GM12878 (cell line): ENCODE measurements around the gene CACNA1H. TPM values are rescaled to one million over a fixed set of nuclear protein-coding genes. Genes with fewer than 3 reads are reported as not detected.

Source experiments
- ATAC-seq: fragments of 200-7000 bp; cut with Tn5 transposase; 3 replicates; pipeline ENCODE4 v1.9.1; 2020; ENCODE audit warnings: mild to moderate bottlenecking, moderate library complexity
- BruUV-seq: library from RNA; stranded (reverse); fragments of 400-500 nt; replicated peaks from 2 replicates; lab custom pipeline; 2021; lab: Mats Ljungman, UMichigan
- CTCF ChIA-PET: fragments of 300-600 bp; sonication (Branson Sonifier 250); formaldehyde crosslinking; extraction: SDS; loops from one replicate; lab custom pipeline; 2021; ENCODE audit warnings: inconsistent platforms; lab: Yijun Ruan, JAX
- POLR2A ChIA-PET: fragments of 350-600 bp; formaldehyde crosslinking; extraction: SDS; loops from one replicate; lab custom pipeline; 2021; ENCODE audit warnings: inconsistent platforms; lab: Charles Lee
- RAD21 ChIA-PET: fragments of 300-600 bp; sonication (Branson Sonifier 250); formaldehyde crosslinking; loops from one replicate; lab custom pipeline; 2023; ENCODE audit warnings: antibody characterized with exemption; ENCODE audit not compliant: unreplicated experiment; lab: Charles Lee
- SMC1A ChIA-PET: fragments of 300-600 bp; sonication (Branson Sonifier 250); formaldehyde crosslinking; loops from one replicate; lab custom pipeline; 2023; ENCODE audit not compliant: unreplicated experiment, uncharacterized antibody; lab: Charles Lee
- DNase-seq: peaks from one replicate; pipeline ENCODE4 v3.0.0-alpha.2; 2011; ENCODE audit warnings: low read depth, low spot score
- FAIRE-seq: peaks from 3 replicates; lab custom pipeline; 2011; peaks lifted over from hg19 to GRCh38; lab: Jason Lieb, UNC
- H2AFZ ChIP-seq: 2 replicates; pipeline ENCODE4 v1.6.0; 2011; ENCODE audit warnings: low read depth, low read length, control low read depth; ENCODE audit not compliant: control insufficient read depth
- H3K27ac ChIP-seq: 2 replicates; pipeline ENCODE4 v1.5.1; 2011; ENCODE audit warnings: control low read depth; ENCODE audit not compliant: control insufficient read depth, insufficient read depth
- H3K27me3 ChIP-seq, 2 experiments: replicated peaks in 1 of 2; 2 replicates each; pipeline versions ENCODE4 v1.6.0 to v1.6.1; 2011; ENCODE audit warnings: low read length in 1 of 2; ENCODE audit not compliant: control insufficient read depth in 2 of 2, insufficient read depth in 2 of 2
- H3K36me3 ChIP-seq, 2 experiments: 2 replicates each; pipeline ENCODE4 v1.5.1; 2011; ENCODE audit warnings: low read length in 1 of 2; ENCODE audit not compliant: control insufficient read depth in 2 of 2, insufficient read depth in 2 of 2
- H3K4me1 ChIP-seq: 2 replicates; pipeline ENCODE4 v1.6.1; 2011; ENCODE audit warnings: mild to moderate bottlenecking, low read length, moderate library complexity, mixed read lengths; ENCODE audit not compliant: control insufficient read depth, insufficient read depth
- H3K4me2 ChIP-seq: 2 replicates; pipeline ENCODE4 v1.6.0; 2011; ENCODE audit warnings: control low read depth; ENCODE audit not compliant: control insufficient read depth, insufficient read depth
- H3K4me3 ChIP-seq: fragments of 200-600 bp; sonication (generic); 2 replicates; pipeline ENCODE4 v1.5.1; 2016
- H3K79me2 ChIP-seq: 2 replicates; pipeline ENCODE4 v1.6.0; 2011; ENCODE audit warnings: low read length; ENCODE audit not compliant: control insufficient read depth, insufficient read depth
- H3K9ac ChIP-seq: 2 replicates; pipeline ENCODE4 v1.8.0; 2011; ENCODE audit warnings: low read length, control low read depth, mixed read lengths; ENCODE audit not compliant: control insufficient read depth, insufficient read depth
- H3K9me3 ChIP-seq: replicated peaks from 3 replicates; pipeline ENCODE4 v1.5.1; 2011; ENCODE audit warnings: mild to moderate bottlenecking, low read length; ENCODE audit not compliant: control insufficient read depth, insufficient read depth
- H4K20me1 ChIP-seq: 2 replicates; pipeline ENCODE4 v1.6.0; 2011; ENCODE audit not compliant: control insufficient read depth, insufficient read depth
- CREB1 ChIP-seq: IDR thresholded peaks from 2 replicates; pipeline ENCODE4 v1.6.1; 2012; ENCODE audit warnings: low read depth, mild to moderate bottlenecking, inconsistent platforms
- GATAD2B ChIP-seq: fragments of 450-650 bp; conservative IDR thresholded peaks from 2 replicates; pipeline ENCODE4 v1.6.1; 2017; ENCODE audit warnings: low read depth, mild to moderate bottlenecking, moderate library complexity
- HDGF ChIP-seq: fragments of 450-650 bp; IDR thresholded peaks from 2 replicates; pipeline ENCODE4 v1.6.1; 2016; ENCODE audit warnings: antibody characterized with exemption
- JUNB ChIP-seq: IDR thresholded peaks from 2 replicates; pipeline ENCODE4 v1.6.1; 2016; ENCODE audit warnings: antibody characterized with exemption, mild to moderate bottlenecking
- KDM1A ChIP-seq: fragments of 200-600 bp; sonication (generic); IDR thresholded peaks from 2 replicates; pipeline ENCODE4 v1.6.1; 2016; ENCODE audit warnings: borderline replicate concordance
- MTA2 ChIP-seq: fragments of 450-650 bp; IDR thresholded peaks from 2 replicates; pipeline ENCODE4 v1.6.1; 2016; ENCODE audit warnings: low read depth, mild to moderate bottlenecking, moderate library complexity
- MTA3 ChIP-seq: IDR thresholded peaks from 2 replicates; pipeline ENCODE4 v1.6.1; 2012; ENCODE audit warnings: low read length, inconsistent platforms, borderline replicate concordance
- MXI1 ChIP-seq: fragments of 150-350 bp; IDR thresholded peaks from 2 replicates; pipeline ENCODE4 v1.6.1; 2011; ENCODE audit warnings: low read depth, mild to moderate bottlenecking, inconsistent platforms, low read length, improper control_type of control experiment
- MYB ChIP-seq: fragments of 150-350 bp; IDR thresholded peaks from 2 replicates; pipeline ENCODE4 v1.6.1; 2014; ENCODE audit warnings: mild to moderate bottlenecking, low read depth, low read length, borderline replicate concordance
- NFYB ChIP-seq: IDR thresholded peaks from 2 replicates; pipeline ENCODE4 v1.6.1; 2011; ENCODE audit warnings: low read depth, mild to moderate bottlenecking, low read length, improper control_type of control experiment, moderate library complexity; ENCODE audit not compliant: insufficient read depth
- PKNOX1 ChIP-seq: fragments of 450-650 bp; IDR thresholded peaks from 2 replicates; pipeline ENCODE4 v1.6.1; 2016; ENCODE audit warnings: mild to moderate bottlenecking
- PML ChIP-seq: IDR thresholded peaks from 2 replicates; pipeline ENCODE4 v1.6.1; 2012; ENCODE audit warnings: low read length, inconsistent platforms
- RAD21 ChIP-seq: IDR thresholded peaks from 2 replicates; pipeline ENCODE4 v1.6.1; 2011; ENCODE audit warnings: mild to moderate bottlenecking, low read depth, low read length, moderate library complexity; ENCODE audit not compliant: insufficient read depth
- SP1 ChIP-seq: IDR thresholded peaks from one replicate; pipeline ENCODE4 v1.6.1; 2011; ENCODE audit warnings: low read depth, low read length
- USF2 ChIP-seq: IDR thresholded peaks from 2 replicates; pipeline ENCODE4 v1.6.1; 2011; ENCODE audit warnings: low read depth, low read length, improper control_type of control experiment, borderline replicate concordance
- ZNF207 ChIP-seq: fragments of 450-650 bp; IDR thresholded peaks from 2 replicates; pipeline ENCODE4 v1.6.1; 2014; ENCODE audit warnings: antibody characterized with exemption, mild to moderate bottlenecking, borderline replicate concordance
- ZNF217 ChIP-seq: fragments of 450-650 bp; IDR thresholded peaks from 2 replicates; pipeline ENCODE4 v1.6.1; 2017; ENCODE audit warnings: antibody characterized with exemption, mild to moderate bottlenecking
- WGBS: methylation state at CpG from one replicate; pipeline ENCODE4 v1.1.6; 2016; ENCODE audit warnings: low lambda C conversion rate; ENCODE audit not compliant: insufficient replicate concordance, insufficient coverage; ENCODE audit errors: missing lambda C conversion rate; 5-methylcytosine and 5-hydroxymethylcytosine counted together
- in situ Hi-C: fragments of 300-500 bp; cut with MboI; formaldehyde crosslinking; loops from 9 replicates; pipeline ENCODE4 v1.14.3; 2018; ENCODE audit warnings: mixed read lengths
- intact Hi-C: fragments of 100-400 bp; cut with micrococcal nuclease; formaldehyde crosslinking; loops from one replicate; pipeline ENCODE4 v1.14.2; 2022; ENCODE audit not compliant: unreplicated experiment
- polyA plus RNA-seq, 11 experiments: library from polyadenylated mRNA; depleted of rRNA in 4 of 11; unstranded in 6 of 11; stranded (reverse) in 5 of 11; fragments of >200 nt; fragmentation: Nextera tagmentation in 4 of 11; fragmentation: Illumina TruSeq in 1 of 11; extraction: Ambion mirVana in 4 of 11; extraction: Trizol in 1 of 11; gene quantifications; 1 replicate in 1 of 11; 2 replicates in 10 of 11; pipeline versions ENCODE4 v1.2.1 to v1.2.3, GENCODE V29; 2011 to 2016; ENCODE audit warnings: inconsistent platforms in 2 of 11, missing spikeins in 2 of 11, low read depth in 1 of 11
- total RNA-seq, 4 experiments: library from RNA; depleted of rRNA in 3 of 4; stranded (reverse); fragments of >200 nt in 3 of 4; fragmentation: Illumina TruSeq in 1 of 4; extraction: Trizol in 1 of 4; gene quantifications; 2 replicates each; pipeline versions ENCODE4 v1.2.1 to v1.2.3, GENCODE V29; 2013 to 2021

Gene CACNA1H
- total and polyA plus RNA-seq, 10 of the 15 experiments (the other 5 are each of a cell fraction or from before 2014, with no cell fraction given): 0.03 to 0.54 TPM; not detected in 8

- 64% methylated on average over 32 of the region's 35 CpGs for WGBS
- Histone ChIP-seq H3K4me2 (no peak overlapping the region), H3K79me2 (no peaks in the 10 kb centered on the region), H4K20me1 (no peaks in the 10 kb centered on the region), H3K9me3 (no peaks in the 10 kb centered on the region), H3K4me1 (no peaks in the 10 kb centered on the region), H3K4me3 (no peak overlapping the region), H3K9ac (no peak overlapping the region), H3K27me3 (no peaks in the 10 kb centered on the region), H2AFZ (no peak overlapping the region), H3K27ac (no peak overlapping the region), H3K36me3 (no peaks in the 10 kb centered on the region)
- ChIA-PET POLR2A (no interaction called here), RAD21 (no interaction called here), CTCF (no interaction called here), SMC1A (no interaction called here)
- no peak for ATAC-seq
- intact Hi-C loops (no loop called here), in situ Hi-C loops (no loop called here)
- DNase-seq: no peak
- BruUV-seq: no TSS peak
- no peak for FAIRE-seq
- TF ChIP-seq KDM1A (no peak), MYB (no peak), ZNF207 (no peak), GATAD2B (no peak), CREB1 (no peak), PML (no peak), JUNB (no peak)
Measured at GRCh38 chr16:1131378-1131994, 21.4 kb upstream of the CACNA1H start.

- BruUV-seq: no TSS peak
- FAIRE-seq: no peak
- 24% methylated on average over 15 of the region's 15 CpGs for WGBS
- POLR2A ChIA-PET: no interaction called here
- Histone ChIP-seq H3K79me2 (no peaks in the 10 kb centered on the region), H2AFZ (no peak overlapping the region), H3K27ac (no peak overlapping the region), H4K20me1 (no peaks in the 10 kb centered on the region), H3K9ac (no peak overlapping the region), H3K4me1 (no peaks in the 10 kb centered on the region), H3K36me3 (no peaks in the 10 kb centered on the region), H3K4me2 (no peak overlapping the region), H3K27me3 (no peaks in the 10 kb centered on the region), H3K4me3 (no peak overlapping the region), H3K9me3 (no peaks in the 10 kb centered on the region)
- SMC1A ChIA-PET: no interaction called here
- no peak for ATAC-seq
- in situ Hi-C loops (no loop called here), intact Hi-C loops (no loop called here)
- RAD21 ChIA-PET: no interaction called here
- no peak for DNase-seq
- CTCF ChIA-PET: no interaction called here
- TF ChIP-seq PKNOX1 (no peak), USF2 (no peak), ZNF217 (no peak), MTA3 (no peak), RAD21 (no peak), HDGF (no peak), MTA2 (no peak), MXI1 (no peak), SP1 (no peak), NFYB (no peak)
Measured at GRCh38 chr16:1132431-1132830, 20.5 kb upstream of the CACNA1H start.
